Liver (tissue), 3 donors: Measurements from ENCODE around the gene SLA2.
"Not testable (repeated sequence)": the region's sequence is repeated elsewhere in the genome, so short reads cannot be mapped to it uniquely, and the experiment has no call there.

ENCODE experiments used
- HNF4G ChIP-seq: IDR thresholded peaks from 2 replicates; pipeline ENCODE4 v1.6.1; 2016; ENCODE audit warnings: antibody characterized with exemption
- YY1 ChIP-seq: IDR thresholded peaks from 2 replicates; pipeline ENCODE4 v1.6.1; 2016; ENCODE audit warnings: antibody characterized with exemption, mild to moderate bottlenecking
- TF ChIP-seq, protein P1 (sequence below): fragments of 150-350 bp; IDR thresholded peaks from 2 replicates; pipeline ENCODE4 v1.5.1; 2017; ENCODE audit warnings: improper control_type of control experiment, low read depth, low read length; ENCODE audit not compliant: missing input control
- TF ChIP-seq, protein P2 (sequence below): IDR thresholded peaks from 2 replicates; pipeline ENCODE4 v1.6.1; 2016; ENCODE audit warnings: antibody characterized with exemption
- donor health status: healthy.
- donor health status: healthy.

DNA sequence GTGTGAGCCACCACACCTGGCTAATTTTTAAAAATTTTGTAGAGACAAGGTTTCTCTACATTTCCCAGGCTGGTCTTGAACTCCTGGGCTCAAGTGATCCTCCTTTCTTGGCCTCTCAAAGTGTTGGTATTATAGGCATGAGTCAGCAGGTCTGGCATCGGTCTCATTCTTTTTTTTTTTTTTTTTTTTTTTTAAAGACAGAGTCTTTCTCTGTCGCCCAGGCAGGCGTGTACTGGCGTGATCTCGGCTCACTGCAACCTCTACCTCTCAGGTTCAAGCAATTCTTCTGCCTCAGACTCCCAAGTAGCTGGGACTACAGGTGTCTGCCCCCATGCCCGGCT lies 37.6 kb downstream of the SLA2 start:
- TF ChIP-seq, protein P1, sequence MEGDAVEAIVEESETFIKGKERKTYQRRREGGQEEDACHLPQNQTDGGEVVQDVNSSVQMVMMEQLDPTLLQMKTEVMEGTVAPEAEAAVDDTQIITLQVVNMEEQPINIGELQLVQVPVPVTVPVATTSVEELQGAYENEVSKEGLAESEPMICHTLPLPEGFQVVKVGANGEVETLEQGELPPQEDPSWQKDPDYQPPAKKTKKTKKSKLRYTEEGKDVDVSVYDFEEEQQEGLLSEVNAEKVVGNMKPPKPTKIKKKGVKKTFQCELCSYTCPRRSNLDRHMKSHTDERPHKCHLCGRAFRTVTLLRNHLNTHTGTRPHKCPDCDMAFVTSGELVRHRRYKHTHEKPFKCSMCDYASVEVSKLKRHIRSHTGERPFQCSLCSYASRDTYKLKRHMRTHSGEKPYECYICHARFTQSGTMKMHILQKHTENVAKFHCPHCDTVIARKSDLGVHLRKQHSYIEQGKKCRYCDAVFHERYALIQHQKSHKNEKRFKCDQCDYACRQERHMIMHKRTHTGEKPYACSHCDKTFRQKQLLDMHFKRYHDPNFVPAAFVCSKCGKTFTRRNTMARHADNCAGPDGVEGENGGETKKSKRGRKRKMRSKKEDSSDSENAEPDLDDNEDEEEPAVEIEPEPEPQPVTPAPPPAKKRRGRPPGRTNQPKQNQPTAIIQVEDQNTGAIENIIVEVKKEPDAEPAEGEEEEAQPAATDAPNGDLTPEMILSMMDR, result not testable (repeated sequence)
- not testable (repeated sequence) for TF ChIP-seq HNF4G, YY1
- TF ChIP-seq, protein P2, sequence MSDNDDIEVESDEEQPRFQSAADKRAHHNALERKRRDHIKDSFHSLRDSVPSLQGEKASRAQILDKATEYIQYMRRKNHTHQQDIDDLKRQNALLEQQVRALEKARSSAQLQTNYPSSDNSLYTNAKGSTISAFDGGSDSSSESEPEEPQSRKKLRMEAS, result not testable (repeated sequence)
